Right forelimb (tissue), 1 donor: ENCODE data around the gene GLT8D1.

Experiments used
- DNase-seq: peaks from one replicate; pipeline ENCODE4 v3.0.0-alpha.2; 2018

The GLT8D1 gene

GRCh38 chr3:52710512-52710911 lies 4.9 kb upstream of the GLT8D1 start:
- no peak for DNase-seq

- no peak for DNase-seq
These were observed 2.0 kb upstream of the GLT8D1 start for GRCh38 chr3:52707585-52707984.

GRCh38 chr3:52705438-52705687 lies 228 bp downstream of the GLT8D1 start:
- DNase-seq: no peak

- peak; percentile 64 for DNase-seq
These were observed 767 bp downstream of the GLT8D1 start for GRCh38 chr3:52704611-52705437.

GRCh38 chr3:52703341-52703740 lies 2.2 kb downstream of the GLT8D1 start:
- no peak for DNase-seq

GRCh38 chr3:52697632-52697965 lies 8.0 kb downstream of the GLT8D1 start:
- DNase-seq: no peak

GRCh38 chr3:52696830-52697631 lies 8.6 kb downstream of the GLT8D1 start:
- DNase-seq: no peak

GRCh38 chr3:52695798-52696671 lies 9.6 kb downstream of the GLT8D1 start:
- DNase-seq: no peak

GRCh38 chr3:52694528-52695189 lies 10.9 kb downstream of the GLT8D1 start:
- no peak for DNase-seq

- DNase-seq: no peak
These were observed 12.5 kb downstream of the GLT8D1 start for GRCh38 chr3:52693071-52693470.

- DNase-seq: no peak
These were observed 15.0 kb downstream of the GLT8D1 start for GRCh38 chr3:52690560-52690959.

GRCh38 chr3:52689151-52689550 lies 16.4 kb downstream of the GLT8D1 start:
- no peak for DNase-seq

- DNase-seq: no peak
These were observed 17.3 kb downstream of the GLT8D1 start for GRCh38 chr3:52688266-52688665.

- peak; percentile 94 for DNase-seq
These were observed 19.6 kb downstream of the GLT8D1 start, which contains the start of the genes GNL3 and PBRM1 for GRCh38 chr3:52685709-52686691. GNL3 (plus strand) TSS chr3:52686032; CDS start chr3:52686093, 61 bp downstream. PBRM1 (minus strand) TSS chr3:52685913.

GRCh38 chr3:52685285-52685708 lies 20.3 kb downstream of the GLT8D1 start:
- DNase-seq: no peak

- no peak for DNase-seq
These were observed 21.4 kb downstream of the GLT8D1 start for GRCh38 chr3:52684184-52684583.

- DNase-seq: no peak
These were observed 22.0 kb downstream of the GLT8D1 start for GRCh38 chr3:52683611-52684010.

- no peak for DNase-seq
These were observed 23.6 kb downstream of the GLT8D1 start for GRCh38 chr3:52682016-52682415.

- DNase-seq: no peak
These were observed 24.0 kb downstream of the GLT8D1 start for GRCh38 chr3:52681596-52681995.

GRCh38 chr3:52679811-52680210 lies 25.8 kb downstream of the GLT8D1 start:
- DNase-seq: no peak

GRCh38 chr3:52679199-52679538 lies 26.4 kb downstream of the GLT8D1 start:
- no peak for DNase-seq
